LNCAP (cell line): Measurements from ENCODE around the gene COBLL1.

ENCODE experiments used
- TF ChIP-seq, protein P1 (sequence below): fragments of 450-650 bp; IDR thresholded peaks from 2 replicates; pipeline ENCODE4 v1.5.1; 2017; ENCODE audit warnings: mild to moderate bottlenecking

COBLL1 gene

DNA sequence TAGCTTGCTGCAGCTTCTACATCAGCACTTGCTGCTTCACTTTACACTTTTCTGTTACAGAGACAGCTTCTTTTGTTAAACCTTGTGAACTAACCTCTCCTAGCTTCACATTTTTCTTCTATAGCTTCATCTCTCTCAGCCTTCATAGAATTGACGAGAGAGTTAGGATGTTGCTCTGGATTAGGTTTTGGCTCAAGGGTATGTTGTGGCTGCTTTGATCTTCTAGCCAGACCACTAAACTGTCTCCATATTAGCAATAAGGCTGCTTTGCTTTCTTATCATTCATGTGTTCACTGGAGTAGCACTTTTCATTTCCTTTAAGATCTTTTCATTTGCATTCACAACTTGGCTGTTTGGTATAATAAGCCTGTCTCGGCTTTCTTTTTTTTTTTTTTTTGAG lies 174.1 kb downstream of the COBLL1 start:
- TF ChIP-seq, protein P1, sequence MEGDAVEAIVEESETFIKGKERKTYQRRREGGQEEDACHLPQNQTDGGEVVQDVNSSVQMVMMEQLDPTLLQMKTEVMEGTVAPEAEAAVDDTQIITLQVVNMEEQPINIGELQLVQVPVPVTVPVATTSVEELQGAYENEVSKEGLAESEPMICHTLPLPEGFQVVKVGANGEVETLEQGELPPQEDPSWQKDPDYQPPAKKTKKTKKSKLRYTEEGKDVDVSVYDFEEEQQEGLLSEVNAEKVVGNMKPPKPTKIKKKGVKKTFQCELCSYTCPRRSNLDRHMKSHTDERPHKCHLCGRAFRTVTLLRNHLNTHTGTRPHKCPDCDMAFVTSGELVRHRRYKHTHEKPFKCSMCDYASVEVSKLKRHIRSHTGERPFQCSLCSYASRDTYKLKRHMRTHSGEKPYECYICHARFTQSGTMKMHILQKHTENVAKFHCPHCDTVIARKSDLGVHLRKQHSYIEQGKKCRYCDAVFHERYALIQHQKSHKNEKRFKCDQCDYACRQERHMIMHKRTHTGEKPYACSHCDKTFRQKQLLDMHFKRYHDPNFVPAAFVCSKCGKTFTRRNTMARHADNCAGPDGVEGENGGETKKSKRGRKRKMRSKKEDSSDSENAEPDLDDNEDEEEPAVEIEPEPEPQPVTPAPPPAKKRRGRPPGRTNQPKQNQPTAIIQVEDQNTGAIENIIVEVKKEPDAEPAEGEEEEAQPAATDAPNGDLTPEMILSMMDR = no peak

DNA sequence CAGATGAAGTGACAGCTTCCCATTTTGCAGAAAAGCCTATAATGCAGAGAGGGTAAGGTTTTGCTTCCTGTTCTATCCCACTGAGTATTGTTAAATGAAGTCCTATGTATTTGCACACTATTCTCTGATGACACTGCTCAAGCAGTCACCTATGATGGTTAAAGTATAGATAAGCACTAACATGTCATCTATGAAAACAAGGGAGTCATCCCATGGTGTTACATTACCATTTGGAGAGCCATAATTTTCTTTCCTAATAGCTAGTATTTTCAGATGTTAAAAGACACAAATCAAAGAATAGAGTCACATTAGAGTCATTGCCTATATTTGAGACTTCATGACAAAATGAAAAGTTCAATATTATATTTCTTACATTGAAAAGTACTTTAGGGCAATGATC lies 177.6 kb downstream of the COBLL1 start:
- TF ChIP-seq, protein P1 = no peak

DNA sequence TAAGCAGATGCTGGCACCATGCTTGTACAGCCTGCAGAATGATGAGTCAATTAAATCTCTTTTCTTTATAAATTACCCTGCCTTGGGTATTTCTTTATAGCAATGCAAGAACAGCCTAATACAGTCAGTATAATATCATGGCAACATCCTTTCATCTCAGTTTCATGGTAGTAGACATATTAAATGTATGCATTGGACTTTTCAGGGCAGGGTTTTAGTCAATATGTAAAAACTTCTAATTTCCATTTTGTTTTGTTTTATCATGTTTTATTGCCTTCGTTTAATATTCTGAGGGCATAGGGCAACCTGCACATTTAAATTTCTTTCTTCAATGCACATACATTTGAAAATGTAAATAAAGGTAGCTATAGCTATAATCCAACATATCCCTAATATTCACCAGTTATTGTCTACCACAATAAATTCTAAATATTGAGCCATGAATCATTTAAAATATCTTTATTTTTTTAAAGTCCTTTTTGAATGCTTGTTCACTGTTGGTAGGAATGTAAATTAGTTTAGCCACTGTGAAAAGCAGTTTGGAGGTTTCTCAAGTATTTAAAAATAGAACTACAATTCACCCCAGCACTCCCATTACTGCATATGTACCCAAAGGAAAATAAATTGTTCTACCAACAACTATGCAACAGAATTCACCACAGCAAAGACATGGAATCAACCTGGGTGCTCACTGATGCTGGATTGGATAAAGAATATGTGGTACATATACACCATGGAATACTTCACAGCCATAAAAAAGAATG lies 178.6 kb downstream of the COBLL1 start:
- TF ChIP-seq, protein P1 = no peak

DNA sequence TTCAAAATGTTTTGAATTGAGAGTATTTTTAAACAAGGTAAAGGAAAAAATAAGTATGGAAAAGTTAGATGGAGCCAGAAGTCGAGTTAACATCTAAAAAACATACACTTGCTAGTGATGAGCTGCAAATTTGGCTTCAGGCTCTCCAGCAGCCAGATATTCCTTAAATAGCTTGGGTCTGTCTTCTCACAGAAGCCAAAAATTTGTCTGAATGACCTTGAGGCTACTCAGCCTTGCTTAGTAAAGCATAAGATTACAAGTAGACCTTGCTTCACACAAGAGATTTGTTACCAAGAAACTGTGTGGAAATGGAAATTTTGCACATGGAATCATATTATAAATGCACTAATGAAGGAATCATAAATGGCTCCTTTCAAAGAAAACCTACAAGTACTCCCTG lies 179.6 kb downstream of the COBLL1 start:
- TF ChIP-seq, protein P1 = no peak

DNA sequence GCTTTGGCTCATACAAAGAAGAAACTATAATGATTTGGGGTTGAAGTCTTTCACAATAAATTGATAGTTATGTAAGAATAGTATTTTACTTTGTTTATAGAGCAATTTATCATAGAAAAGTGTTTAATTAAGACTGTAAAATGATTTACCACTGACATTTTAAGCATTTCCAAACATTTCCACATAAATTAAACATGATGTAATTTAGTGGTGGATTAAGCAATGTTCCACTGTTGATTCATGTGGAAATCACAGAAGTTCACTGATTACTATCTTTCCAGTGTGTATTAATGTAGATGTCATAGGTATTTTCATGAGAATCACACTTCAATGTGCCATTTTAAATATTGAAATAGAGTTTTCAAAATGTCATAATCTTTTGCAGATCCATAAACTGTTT lies 180.3 kb downstream of the COBLL1 start:
- TF ChIP-seq, protein P1 = no peak

DNA sequence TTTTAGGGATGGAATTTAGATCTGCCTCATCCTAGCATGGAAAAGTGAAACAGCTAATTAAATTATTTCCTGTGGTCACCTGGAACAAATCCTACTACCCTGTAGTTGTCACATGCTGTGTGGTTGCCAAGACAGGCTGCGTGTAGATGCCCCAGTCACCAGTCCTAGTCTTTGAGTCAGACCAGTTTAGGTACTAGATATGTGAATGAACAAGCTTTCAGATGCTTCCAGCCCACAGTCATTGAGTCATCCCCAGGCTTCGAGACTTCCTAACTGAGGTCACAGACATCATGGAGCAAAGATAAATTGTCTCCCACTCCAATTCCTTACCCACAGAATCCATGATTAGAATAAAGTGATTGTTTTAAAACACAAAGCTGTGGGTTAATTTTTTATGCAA lies 184.5 kb downstream of the COBLL1 start:
- TF ChIP-seq, protein P1 = no peak

DNA sequence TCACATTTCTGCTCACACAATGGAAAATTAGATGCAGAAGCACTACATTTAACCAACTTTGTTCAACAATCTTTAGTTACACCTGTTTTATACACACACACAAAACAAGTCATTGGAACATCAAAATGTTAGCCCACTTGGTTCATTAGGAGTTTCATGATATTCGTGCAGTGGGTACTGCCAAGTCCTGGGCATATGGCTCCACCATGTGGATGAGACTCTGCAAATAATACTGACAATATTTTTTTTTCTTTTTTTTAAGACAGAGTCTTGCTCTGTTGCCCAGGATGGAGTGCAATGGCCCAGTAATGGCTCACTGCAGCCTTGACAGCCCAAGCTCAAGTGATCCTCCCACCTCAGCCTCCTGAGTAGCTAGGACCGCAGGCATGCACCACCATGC lies 185.9 kb downstream of the COBLL1 start:
- TF ChIP-seq, protein P1 = no peak

DNA sequence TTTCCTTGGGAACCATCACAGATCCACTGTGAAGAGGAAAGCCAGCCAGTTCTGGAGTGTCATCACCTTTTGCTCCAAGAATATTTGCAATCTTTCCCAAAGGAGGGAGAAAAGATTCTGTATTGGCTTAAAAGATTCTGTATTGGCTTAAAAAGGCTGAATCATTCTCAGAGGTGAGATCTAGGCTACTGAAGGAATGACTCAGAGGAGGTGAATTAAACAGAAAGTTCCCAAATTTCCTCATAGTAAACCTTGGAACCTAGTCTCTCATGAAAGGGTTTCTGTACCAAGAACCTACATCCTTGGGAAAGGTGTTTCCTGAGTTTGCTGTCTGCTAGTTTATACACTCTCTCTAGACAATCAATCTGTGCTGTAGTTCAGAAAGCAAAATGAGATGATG lies 186.3 kb downstream of the COBLL1 start:
- TF ChIP-seq, protein P1 = no peak
